ENCODE measurements around the gene AFG1L. TPM values are rescaled to one million over a fixed set of nuclear protein-coding genes. Genes with fewer than 3 reads are reported as not detected.
A peak's percentile ranks its signal among the peaks of the same experiment; 100 is the strongest.

Gene AFG1L
- total RNA-seq, 1 donor, result 6.0 TPM

DNA sequence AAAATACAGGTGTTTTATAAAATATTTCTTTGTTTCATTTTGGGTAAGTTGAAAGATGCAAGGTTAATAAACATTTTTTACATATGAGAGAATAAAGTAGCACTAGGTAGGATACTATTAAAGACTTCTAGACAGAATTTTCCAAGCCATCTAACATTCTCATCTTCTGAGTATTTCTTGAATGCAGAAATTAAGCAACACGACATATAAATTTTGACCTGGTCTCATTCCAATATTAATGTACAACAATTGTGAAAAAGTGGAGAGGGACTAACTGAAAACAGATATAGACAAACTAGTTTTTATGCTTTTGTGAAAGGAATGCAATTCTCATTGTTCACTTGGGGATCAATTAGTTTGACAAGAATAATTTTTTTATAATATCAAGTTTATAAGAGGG, 254.4 kb downstream of the AFG1L start:
- TF ChIP-seq, protein P1, sequence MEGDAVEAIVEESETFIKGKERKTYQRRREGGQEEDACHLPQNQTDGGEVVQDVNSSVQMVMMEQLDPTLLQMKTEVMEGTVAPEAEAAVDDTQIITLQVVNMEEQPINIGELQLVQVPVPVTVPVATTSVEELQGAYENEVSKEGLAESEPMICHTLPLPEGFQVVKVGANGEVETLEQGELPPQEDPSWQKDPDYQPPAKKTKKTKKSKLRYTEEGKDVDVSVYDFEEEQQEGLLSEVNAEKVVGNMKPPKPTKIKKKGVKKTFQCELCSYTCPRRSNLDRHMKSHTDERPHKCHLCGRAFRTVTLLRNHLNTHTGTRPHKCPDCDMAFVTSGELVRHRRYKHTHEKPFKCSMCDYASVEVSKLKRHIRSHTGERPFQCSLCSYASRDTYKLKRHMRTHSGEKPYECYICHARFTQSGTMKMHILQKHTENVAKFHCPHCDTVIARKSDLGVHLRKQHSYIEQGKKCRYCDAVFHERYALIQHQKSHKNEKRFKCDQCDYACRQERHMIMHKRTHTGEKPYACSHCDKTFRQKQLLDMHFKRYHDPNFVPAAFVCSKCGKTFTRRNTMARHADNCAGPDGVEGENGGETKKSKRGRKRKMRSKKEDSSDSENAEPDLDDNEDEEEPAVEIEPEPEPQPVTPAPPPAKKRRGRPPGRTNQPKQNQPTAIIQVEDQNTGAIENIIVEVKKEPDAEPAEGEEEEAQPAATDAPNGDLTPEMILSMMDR (IDR thresholded peaks at IDR 0.05; ENCODE audit: insufficient read depth, low read length), result no peak
- no peak for DNase-seq (ENCODE audit: low read depth)
- H3K4me3 ChIP-seq (ENCODE audit: low read depth, low read length), result no peak overlapping the region

DNA sequence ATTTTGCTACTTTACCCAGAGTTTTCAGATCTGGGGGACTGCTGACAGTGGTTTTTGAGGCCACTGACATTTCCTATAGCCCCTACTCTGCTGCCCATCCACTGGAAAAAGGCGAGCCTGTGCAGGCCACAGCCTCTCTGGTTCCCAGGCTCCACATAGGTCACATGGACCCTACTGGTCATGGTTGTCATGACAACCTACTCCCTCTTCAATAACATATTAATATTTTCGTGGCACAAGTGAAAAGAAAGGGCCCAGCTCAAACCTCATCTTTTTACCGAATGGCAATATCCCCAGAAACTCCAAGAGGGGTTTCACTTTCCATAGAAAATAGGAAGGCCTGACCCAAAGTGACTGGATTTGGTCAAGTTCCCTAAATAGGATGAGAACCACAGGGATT, 254.9 kb downstream of the AFG1L start:
- TF ChIP-seq, protein P1 (IDR thresholded peaks at IDR 0.05; ENCODE audit: insufficient read depth, low read length), result no peak
- no peak overlapping the region for H3K4me3 ChIP-seq (ENCODE audit: low read depth, low read length)
- no peak for DNase-seq (ENCODE audit: low read depth)

DNA sequence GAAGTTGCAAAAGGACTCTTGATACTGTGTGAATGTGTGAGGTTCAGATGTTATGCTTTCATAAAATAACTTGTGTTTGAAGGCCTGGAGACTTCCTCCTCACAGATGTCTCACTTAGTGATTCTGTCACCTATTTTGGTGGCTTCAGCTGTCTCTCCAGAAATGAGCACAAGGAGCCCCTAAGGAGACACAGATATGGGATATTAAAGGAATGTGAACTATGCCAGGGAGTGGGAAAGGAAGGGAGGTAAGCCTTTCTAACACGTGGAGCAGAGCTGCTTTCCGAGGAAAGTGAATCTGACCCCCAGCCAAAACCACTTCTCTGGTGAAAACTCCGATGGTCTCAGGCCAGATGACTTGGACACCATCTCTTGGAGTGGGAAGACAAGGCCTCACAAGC, 255.4 kb downstream of the AFG1L start:
- H3K4me3 ChIP-seq (ENCODE audit: low read depth, low read length), result no peak overlapping the region
- DNase-seq (ENCODE audit: low read depth), result no peak
- TF ChIP-seq, protein P1 (IDR thresholded peaks at IDR 0.05; ENCODE audit: insufficient read depth, low read length), result no peak

DNA sequence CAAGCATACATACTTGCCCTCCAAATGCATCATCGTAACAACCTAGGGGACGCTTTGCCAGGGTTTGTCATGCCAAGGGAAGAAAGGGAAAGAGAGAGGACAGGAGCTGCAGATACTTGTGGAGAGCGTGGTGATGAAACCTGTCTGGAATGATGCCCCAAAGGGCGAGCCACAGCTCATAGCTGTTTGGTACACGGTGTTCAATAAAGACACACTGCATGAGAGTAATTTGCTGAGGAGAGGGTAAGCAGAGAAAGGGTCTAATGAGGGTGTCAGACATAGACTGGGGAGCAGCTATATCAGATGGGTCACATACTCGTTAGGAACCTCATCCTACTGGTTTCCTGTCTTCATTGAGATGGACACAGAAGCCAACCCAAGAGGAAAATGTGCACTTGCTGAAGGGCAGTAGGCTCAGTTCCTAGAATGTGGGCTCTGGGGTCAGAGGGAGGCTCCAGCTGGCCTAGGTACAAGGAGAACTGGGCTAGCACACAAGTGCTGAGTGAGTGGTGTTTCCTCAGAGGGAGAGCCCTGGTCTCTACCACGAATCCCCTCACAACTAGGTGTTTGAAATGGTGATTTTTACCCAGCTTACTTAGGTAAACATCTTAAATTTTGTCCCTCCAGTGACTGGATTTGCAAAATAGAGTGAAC, 260.7 kb downstream of the AFG1L start:
- H3K4me3 ChIP-seq (ENCODE audit: low read depth, low read length), result no peak overlapping the region
- DNase-seq (ENCODE audit: low read depth), result no peak
- TF ChIP-seq, protein P1 (IDR thresholded peaks at IDR 0.05; ENCODE audit: insufficient read depth, low read length), result no peak

DNA sequence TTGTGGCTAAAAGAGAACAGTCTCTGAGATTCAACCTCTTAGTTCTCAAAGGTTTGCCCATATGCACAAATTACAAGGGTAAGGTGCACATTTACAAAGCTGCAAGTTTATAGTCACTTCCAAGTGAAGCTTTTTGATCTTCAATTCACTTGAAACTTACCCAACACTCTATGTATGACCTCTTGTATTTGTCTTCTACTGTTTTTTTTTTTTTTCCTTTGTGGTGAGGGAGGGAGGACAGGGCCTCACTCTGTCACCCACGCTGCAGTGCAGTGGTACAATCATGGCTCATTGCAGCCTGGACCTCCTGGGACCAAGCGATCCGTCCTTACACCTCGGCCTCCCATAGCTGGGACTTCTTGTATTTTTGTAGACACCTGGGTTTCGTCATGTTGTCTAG, 261.4 kb downstream of the AFG1L start:
- DNase-seq (ENCODE audit: low read depth), result no peak
- H3K4me3 ChIP-seq (ENCODE audit: low read depth, low read length), result no peak overlapping the region
- TF ChIP-seq, protein P1 (IDR thresholded peaks at IDR 0.05; ENCODE audit: insufficient read depth, low read length), result no peak

GRCh38 chr6:108556866-108557493, 262.1 kb downstream of the AFG1L start:
- DNase-seq (ENCODE audit: low read depth), result no peak
- peak overlapping the region; percentile 86 for H3K4me3 ChIP-seq (ENCODE audit: low read depth, low read length)
- TF ChIP-seq, protein P1 (IDR thresholded peaks at IDR 0.05; ENCODE audit: insufficient read depth, low read length), result no peak

Data from fibroblast of the aortic adventitia (primary cell).